ENCODE measurements around the gene APOL4.

APOL4 gene

DNA sequence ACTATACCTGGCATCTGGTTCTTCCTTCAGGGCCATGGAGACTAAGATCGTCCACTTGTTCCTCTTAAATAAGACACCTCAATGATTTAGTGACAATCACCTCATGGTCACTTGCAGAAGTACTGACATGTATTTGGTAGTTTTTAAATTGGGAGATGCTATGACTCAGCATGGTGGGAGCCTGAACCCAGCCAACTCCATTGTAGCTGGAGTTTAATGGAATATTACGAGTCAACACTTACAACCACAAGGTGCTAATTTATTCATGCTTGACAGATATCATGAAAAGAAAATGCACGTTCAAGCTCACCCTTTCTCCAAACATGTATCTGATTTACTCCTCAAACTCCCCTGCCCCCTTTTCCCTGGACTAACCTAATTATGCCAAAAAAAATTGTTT is 24.4 kb downstream of the APOL4 start:
- POLR2A ChIA-PET (ENCODE audit: low non-redundant PET): no interaction called here
- CTCF ChIA-PET: no interaction called here

DNA sequence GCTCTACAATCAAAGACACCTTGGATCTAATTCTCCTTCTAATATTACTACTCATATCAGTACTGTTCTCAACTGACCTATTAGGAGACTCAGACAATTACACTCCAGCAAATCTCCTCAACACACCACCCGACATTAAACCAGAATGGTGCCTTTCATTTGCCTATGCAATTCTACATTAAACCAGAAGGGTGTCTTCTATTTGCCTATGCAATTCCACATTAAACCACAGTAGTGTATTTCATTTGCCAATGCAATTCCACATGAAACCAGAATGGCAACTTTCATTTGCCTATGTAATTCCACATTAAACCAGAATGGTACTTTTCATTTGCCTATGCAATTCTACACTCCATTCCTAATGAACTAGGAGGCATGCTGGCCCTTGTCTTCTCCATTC is 25.7 kb downstream of the APOL4 start:
- no peak for DNase-seq (ENCODE audit: low spot score)
- CTCF ChIA-PET: no interaction called here
- no peak overlapping the region for H3K27ac ChIP-seq
- TF ChIP-seq, protein P1, sequence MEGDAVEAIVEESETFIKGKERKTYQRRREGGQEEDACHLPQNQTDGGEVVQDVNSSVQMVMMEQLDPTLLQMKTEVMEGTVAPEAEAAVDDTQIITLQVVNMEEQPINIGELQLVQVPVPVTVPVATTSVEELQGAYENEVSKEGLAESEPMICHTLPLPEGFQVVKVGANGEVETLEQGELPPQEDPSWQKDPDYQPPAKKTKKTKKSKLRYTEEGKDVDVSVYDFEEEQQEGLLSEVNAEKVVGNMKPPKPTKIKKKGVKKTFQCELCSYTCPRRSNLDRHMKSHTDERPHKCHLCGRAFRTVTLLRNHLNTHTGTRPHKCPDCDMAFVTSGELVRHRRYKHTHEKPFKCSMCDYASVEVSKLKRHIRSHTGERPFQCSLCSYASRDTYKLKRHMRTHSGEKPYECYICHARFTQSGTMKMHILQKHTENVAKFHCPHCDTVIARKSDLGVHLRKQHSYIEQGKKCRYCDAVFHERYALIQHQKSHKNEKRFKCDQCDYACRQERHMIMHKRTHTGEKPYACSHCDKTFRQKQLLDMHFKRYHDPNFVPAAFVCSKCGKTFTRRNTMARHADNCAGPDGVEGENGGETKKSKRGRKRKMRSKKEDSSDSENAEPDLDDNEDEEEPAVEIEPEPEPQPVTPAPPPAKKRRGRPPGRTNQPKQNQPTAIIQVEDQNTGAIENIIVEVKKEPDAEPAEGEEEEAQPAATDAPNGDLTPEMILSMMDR (conservative IDR thresholded peaks at IDR 0.05; ENCODE audit: low read depth): no peak
- POLR2A ChIA-PET (ENCODE audit: low non-redundant PET): no interaction called here

More for the DNA sequence above, 24.4 kb downstream of the APOL4 start:
- no peak overlapping the region for H3K27ac ChIP-seq
- DNase-seq (ENCODE audit: low spot score): no peak
- TF ChIP-seq, protein P1 (conservative IDR thresholded peaks at IDR 0.05; ENCODE audit: low read depth): no peak

DNA sequence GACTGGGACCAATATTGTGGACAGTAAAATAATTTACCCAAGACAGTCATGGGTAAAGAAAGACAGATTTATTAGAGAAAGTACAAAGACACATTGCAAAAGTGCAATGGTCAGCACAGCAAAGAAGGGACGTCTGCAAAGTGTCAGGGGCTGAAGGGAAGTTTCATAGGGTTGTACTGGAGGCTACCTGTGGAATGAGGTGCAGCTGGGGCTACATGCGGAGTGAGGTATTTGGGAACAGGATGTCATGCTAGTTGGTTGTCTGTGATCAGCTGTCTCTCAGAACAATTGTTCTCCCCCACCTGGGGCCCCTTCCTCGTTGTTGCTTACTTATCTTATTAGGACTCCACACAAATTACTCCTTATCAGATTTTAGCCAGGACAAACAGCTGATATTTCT is 29.7 kb downstream of the APOL4 start:
- no peak overlapping the region for H3K27ac ChIP-seq
- POLR2A ChIA-PET (ENCODE audit: low non-redundant PET): no interaction called here
- no peak for DNase-seq (ENCODE audit: low spot score)
- TF ChIP-seq, protein P1 (conservative IDR thresholded peaks at IDR 0.05; ENCODE audit: low read depth): no peak
- CTCF ChIA-PET: interaction anchor here (0.6 kb wide), 1 partner anchor 67 kb away, joined by 3 read pairs; the partner anchor contains the start of gene APOL2

DNA sequence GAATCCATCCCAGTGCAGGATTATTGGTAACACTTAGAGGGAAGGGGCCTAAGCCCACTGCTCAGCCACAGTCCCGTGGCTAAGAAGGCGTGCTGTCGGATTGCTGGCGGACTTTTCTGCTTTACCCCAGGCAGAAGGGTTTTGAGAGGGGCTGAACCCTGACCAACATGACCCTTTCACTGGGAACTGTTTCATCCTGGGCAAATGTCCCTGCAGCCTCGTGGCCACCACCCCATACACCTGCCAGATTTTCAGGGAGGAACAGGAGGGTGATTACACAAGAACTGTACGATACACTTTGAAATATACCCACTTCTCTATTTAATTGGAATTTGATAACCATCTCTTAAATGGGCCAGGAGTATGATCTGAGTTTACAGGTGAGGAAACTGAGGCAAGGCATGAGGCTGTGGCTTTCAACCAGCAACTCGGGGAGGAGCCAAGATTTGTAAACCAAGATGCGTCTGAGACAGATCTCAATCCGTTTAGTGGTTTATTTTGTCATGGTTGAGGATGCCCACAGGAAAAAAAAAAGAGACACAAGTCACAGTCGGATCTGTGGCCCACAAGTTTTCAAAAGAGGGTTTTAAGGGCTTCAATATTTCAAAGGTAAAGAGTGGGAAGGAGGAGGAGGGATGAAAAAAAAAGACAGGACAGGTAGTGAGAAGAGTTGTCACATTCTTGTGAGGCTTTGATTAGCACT is 34.9 kb downstream of the APOL4 start:
- CTCF ChIA-PET: no interaction called here
- POLR2A ChIA-PET (ENCODE audit: low non-redundant PET): no interaction called here
- H3K27ac ChIP-seq: no peak overlapping the region
- no peak for DNase-seq (ENCODE audit: low spot score)
- TF ChIP-seq, protein P1 (conservative IDR thresholded peaks at IDR 0.05; ENCODE audit: low read depth): no peak

DNA sequence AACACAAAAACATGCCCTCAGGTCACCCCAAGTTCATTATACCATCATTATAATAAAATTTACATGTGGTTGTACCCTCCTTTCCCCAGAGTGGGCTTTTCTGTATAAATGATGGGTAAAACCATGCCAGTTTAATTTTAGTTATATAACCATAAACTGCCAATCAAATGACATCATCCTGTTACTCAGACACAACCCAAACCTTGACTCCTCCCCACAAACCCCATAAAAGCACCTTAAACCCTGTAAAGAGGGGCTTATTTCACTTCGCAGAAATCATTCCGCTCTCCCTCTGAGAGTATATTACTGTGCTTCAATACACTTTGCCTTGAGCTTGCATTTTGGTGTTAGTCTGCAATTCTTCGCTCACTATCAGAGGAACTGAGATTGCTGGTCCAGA is 35.5 kb downstream of the APOL4 start:
- no peak overlapping the region for H3K27ac ChIP-seq
- no peak for DNase-seq (ENCODE audit: low spot score)
- TF ChIP-seq, protein P1 (conservative IDR thresholded peaks at IDR 0.05; ENCODE audit: low read depth): no peak
- ChIA-PET POLR2A (ENCODE audit: low non-redundant PET) (no interaction called here), CTCF (interaction anchor here (0.6 kb wide), 1 partner anchor 1229 kb away, joined by 3 read pairs; no protein-coding TSS in a partner anchor)

DNA sequence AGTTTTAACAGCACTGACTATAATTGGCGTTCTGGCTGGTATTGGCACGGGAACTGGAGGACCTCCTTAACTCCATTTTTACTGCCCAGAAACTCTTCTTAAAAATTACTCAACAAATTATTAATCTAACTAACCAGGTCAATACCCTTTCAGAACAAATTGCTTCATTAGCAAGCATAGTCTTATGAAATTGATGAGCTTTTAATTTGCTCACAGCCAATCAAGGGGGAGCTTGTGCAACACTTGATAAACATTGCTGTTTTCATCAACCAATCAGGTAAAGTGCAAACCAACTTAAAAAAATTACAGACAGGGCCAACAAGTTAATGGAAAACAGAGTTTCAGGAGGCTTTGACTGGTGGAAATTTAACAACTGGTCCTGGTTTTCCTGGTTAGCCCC is 36.5 kb downstream of the APOL4 start:
- no peak for DNase-seq (ENCODE audit: low spot score)
- POLR2A ChIA-PET (ENCODE audit: low non-redundant PET): no interaction called here
- H3K27ac ChIP-seq: no peak overlapping the region
- CTCF ChIA-PET: no interaction called here
- TF ChIP-seq, protein P1 (conservative IDR thresholded peaks at IDR 0.05; ENCODE audit: low read depth): no peak

Data from RWPE1 (cell line).